Glomerular visceral epithelial cell (primary cell): Measurements from ENCODE around the gene SSPN.
A peak's percentile ranks its signal among the peaks of the same experiment; 100 is the strongest.

Experiments
- DNase-seq: peaks from one replicate; pipeline ENCODE4 v3.0.0-alpha.2; 2016; ENCODE audit errors: extremely low spot score

SSPN gene, protein sequence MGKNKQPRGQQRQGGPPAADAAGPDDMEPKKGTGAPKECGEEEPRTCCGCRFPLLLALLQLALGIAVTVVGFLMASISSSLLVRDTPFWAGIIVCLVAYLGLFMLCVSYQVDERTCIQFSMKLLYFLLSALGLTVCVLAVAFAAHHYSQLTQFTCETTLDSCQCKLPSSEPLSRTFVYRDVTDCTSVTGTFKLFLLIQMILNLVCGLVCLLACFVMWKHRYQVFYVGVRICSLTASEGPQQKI

DNA sequence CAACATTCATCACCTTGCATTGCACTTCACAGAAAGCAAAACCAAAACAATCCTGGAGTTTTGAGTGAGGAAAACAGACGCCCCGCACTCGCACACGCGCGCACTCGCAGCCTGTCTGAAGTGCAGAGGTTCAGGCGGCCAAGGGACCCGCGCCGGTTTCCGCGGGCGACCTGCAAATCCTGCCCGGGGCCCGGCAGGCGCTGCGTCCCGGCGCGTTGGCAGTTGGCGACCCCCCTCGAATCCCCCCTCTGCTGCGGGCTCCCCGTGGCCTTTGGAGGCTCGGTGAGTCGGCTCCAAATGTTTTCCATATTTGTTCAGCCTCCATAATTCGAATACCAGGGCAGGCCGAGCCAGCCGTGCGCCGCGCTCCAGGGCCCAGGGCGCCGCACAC is at the start of gene SSPN:
Gene SSPN, plus strand, starts transcription at position 324 of the 391 bp plus-strand sequence. CDS start 100 bp downstream, outside the sequence.
- peak; percentile 11 for DNase-seq

DNA sequence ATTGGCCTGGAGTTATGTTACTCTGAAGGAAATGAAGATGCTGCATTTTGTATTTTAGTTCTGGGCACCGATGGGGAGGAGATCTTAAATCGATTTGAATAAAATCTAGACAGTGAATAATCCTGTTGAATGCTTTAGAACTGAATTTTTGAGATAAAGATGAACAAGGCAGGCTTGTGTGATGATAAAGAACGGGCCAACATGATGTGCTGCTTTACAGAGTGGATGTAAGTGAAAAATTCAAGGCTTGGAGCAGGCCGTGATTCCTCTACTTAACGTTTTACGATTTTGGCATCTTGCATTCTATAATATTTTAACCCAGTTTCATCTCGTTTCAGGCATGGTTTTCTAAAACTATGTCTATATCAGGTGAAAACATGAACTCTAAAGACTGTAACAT is 47.1 kb upstream of the SSPN start:
- no peak for DNase-seq

DNA sequence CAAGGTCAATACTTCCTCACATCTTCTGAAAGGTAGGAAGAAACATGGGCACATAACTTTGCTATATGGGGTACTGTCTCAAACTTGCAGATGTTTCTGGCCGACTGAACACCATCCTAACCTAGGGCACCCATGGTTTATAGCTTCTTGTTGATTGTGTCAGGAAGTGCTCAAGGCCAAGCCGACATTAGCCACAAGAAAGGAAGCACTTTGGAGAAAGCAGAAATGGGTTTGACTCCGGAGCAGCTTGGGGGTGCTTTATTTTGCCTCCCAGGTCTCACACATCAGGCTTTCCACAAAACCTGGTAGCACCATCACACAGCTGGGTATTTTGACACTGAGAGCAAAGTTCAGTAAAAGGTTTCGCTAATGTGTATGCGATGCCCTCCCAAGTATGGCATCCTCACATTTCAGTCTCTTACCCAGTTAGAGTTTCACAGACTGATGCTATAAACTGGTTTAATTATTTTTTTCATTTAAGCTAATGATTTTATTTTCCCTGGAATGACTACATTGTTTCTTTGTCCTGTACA is 45.3 kb upstream of the SSPN start:
- DNase-seq: no peak

DNA sequence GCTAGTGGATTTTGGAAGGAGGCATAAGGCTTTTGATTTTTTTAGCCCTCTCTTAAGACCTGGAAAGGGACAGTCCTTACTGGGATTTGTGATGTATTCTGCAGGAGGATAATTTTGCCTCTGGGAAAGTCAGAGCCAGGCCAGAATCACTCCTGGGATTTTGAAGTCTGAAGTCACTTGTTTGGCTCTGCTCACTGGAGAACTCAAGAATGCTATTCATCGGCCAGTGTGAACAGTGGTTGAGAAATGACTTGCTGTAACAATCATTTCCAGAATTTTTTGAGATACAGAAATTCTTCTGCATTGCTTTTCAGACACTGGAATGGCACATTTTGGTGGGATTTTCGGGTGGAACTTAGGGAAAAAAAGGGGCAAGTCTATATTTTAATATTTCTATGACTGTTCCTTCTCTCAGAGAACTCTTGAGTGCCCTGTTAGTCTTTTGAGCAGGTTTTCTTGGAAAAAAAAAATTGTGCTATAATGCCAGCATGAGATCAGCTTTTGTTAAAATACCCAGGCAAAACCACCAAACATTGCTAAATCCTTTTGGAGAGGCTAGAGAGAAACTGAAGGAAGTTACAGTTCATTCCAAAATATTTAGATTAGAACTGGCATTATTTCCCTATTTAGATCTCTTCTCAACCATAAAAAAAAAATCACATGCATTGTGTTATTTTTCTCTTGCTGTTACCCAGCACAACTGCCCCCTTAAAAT is 44.5 kb upstream of the SSPN start:
- peak; percentile 40 for DNase-seq

DNA sequence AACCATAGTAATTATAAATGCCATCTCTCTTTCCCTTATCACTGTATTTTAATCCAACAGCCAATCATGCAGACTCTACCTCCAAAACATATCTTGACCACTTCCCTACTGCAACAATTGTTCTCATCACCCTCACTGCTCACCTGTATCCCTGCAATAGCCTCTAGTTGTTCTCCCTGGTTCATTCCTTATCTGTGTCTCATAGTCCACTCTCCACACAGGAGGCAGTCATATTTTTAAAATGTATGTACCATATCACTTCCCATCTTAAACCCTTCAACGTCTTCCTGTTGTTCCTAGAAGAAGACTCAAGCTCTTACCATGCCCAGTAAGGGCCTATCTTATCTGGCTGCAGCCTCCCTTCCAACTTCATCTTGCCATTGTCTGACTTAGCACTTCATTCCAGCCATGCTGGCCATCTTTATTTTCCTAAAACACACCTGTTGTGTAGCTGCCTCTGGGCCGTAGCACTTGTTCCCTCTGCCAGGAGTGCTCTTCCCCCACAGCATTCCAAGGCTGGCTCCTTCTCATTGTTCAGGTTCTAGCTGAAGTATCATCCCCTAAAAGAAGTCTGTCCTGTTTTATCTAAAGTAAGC is 42.8 kb upstream of the SSPN start:
- DNase-seq: no peak

DNA sequence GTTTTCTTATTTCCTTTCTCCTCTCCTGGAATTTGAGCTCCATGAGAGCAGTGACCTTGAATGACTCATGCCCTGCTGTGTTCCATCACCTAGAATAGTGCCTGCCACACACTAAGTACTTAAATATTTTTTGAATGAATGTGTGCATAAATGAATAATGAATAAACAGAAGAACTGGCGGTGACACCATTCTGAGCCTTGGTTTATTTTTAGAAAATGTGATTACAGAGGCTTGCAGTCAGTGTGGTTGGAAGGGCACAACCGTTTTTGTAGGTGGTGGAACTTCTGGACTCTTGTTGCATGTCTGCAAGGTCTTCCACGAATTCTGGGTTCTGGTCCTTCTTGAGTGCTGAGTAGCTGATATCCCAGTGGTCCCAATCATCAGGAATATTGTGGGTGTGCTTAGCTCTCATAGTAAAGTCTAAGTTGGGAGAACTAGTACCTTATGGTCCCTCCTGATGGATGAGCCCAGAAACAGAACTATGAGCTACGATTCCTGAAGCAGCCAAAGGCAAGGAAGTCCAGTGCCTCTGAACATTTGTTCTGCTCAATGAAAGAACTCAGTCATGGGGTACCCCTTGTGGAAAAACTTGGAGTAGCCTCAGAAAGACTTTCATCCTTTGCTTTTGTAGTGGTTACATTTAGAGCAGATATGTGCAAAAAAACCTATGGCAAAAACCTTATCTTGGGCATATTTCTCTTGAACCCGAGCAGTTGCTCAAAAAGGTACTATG is 41.8 kb upstream of the SSPN start:
- peak; percentile 89 for DNase-seq

DNA sequence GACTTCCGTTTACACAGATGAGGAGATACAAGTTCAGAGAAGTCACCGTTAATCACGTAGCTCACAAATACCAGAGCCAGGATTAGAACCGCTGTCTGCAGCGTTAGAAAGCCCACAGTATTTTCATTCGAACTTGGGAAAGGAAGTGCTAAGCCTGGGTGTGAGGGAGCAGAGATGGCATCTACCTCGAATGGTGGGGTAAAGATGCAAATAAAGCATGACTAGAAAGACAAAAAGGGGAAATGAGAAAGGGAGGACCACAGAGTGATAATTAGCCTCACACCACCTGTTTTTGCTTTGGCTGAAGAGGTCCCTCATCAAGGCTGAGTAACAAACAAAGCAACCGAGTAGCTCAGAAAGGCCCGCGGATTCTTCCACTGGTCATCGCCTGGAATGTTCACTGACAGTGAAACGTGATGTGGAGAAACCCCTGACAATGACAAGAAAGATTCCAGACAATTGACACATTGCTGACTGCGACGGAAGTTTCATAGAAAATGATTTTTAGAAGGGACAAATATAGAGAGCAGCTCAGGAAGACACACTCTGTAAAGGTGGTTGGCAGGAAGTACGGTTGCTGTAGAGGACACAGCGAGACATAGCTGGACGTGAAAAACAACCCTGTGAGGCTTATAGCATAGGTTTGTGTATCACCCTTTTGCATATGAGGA is 39.0 kb upstream of the SSPN start:
- DNase-seq: peak; percentile 37

DNA sequence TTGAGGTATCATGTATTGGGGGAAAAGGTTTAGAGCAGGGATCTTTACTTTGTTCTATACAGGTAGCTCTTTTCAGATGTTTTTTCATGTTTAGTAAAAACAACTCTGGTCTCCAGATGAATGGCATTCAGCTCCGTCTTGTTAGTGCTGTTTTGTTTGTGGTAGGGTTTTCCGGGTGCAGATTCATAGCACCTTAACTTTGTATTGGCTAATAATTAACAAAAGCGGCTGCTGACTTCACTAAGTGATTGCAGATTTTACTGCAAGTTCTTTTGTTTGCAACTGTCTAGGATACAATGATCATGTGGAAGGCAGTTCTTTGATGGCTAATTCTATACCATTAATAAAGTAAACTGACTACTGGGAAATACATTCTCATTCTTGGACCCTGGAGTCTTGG is 38.4 kb upstream of the SSPN start:
- peak; percentile 25 for DNase-seq

DNA sequence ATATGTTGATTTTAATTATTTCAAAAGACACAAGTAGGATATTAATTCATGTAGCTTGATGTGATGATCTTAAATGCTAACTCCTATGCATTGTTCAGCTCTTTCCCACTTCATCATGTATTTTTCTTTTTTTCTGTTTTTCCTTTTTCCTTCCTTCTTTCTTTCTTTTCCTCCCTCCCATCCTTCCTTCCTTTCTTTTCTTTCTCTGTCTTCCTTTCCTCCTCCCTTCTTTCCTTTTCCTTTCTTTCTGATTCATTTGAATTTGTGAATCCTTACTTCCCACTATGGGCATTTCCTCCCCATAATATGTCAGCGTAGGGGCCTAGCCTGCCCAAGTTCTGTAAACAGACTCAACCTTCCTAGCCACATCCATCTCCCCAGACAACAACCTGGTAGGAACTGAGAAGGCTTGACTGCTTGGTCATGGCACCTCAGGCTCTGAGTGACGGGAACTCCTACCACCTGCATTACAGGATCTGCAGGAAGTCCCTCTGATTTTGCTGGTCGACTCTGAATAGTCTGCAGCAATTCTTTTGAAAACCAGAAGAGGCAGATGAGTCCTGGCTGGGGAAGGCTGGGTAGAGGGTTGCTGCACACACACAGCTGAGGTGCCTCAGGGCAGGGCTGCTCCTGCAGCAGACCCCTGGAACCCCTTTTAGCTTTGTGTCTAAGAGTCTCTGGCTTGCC is 37.2 kb upstream of the SSPN start:
- no peak for DNase-seq

DNA sequence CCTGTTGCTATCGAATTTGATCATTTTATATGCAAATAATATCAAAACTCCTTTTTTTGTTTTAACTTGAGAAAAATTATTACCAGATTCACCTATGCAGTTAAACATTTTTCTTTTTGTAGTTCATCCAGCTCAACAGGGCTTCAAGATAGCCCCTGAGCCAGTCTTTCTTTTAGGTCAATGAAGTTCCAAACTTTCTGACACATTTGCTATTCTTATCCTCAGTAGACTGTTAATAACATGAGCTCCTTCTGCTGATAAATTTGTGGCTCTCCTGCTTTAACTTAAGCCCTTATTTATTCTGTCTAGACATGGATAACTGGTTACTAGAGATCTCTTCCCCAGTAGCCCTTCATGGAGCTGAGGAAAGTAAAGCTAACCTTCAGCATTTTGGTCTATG is 33.2 kb upstream of the SSPN start:
- no peak for DNase-seq

DNA sequence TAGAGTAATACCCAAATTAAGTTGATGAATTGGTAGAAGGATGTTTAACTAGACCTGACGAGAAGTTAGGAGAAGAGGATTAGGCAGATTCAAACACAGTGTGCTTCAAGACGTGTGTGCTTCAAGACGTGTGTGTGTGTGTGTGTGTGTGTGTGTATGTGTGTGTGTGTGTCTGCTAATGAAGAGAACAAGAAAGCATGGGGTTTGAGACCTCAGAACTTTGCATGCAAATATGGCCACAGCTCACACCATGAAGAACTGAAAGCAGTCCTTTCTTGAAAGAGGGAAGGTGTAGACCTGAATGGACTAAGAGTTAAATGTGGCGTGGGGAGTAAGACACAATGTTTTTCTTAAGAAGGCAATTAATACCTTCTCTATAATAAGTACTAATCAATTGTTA is 32.5 kb upstream of the SSPN start:
- no peak for DNase-seq

DNA sequence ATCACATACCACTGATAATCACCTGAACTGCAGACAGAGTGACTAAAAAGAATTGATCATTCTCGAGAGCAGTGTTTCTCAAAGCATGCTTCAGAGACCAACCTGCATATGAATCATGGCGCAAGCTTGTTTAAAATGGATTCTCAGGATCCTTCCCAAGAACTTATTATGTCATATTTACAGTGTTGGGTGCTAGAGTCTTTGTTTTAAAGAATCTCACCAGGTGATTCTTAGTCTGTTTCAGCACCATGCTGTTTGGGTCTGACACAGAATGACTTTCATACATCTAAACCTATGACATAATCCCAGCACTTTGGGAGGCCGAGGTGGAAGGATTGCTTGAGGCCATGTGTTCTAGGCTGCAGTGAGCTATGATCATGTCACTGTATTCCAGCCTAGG is 31.3 kb upstream of the SSPN start:
- no peak for DNase-seq

DNA sequence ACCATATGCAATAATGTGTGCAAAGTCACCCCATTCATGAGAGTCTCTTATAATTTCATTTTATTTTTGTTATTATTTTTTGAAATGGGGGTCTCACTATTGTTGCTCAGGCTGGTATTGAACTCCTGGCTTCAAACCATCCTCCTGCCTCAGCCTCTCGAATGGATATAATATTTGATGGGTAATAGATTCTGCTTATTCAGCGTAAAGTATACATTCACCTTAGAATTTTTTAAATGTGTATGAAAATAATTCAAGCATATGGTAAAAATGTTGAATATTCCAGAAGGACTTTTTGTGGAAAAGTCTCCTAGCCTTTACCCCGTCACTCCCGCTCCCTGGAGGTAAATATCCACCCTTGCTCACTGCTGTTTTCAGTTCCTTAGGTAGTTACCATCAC is 23.4 kb upstream of the SSPN start:
- no peak for DNase-seq

DNA sequence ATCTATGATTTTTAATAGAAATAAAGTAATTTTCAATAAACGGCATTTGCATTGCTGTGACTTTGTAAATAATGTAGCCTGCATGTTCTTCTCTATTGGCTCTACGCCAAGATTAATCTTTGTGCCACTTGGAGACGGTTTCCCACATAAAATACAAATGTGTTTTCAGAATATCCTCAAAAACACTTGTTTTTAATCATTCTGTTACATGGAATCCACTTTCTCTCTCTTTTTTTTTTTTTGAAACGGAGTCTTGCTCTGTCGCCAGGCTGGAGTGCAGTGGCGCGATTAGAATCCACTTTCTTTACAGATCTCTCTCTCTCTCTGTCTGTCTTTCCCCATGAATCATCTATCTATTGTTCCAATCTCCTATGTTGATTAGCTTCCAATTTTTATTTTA is 22.8 kb upstream of the SSPN start:
- DNase-seq: no peak

DNA sequence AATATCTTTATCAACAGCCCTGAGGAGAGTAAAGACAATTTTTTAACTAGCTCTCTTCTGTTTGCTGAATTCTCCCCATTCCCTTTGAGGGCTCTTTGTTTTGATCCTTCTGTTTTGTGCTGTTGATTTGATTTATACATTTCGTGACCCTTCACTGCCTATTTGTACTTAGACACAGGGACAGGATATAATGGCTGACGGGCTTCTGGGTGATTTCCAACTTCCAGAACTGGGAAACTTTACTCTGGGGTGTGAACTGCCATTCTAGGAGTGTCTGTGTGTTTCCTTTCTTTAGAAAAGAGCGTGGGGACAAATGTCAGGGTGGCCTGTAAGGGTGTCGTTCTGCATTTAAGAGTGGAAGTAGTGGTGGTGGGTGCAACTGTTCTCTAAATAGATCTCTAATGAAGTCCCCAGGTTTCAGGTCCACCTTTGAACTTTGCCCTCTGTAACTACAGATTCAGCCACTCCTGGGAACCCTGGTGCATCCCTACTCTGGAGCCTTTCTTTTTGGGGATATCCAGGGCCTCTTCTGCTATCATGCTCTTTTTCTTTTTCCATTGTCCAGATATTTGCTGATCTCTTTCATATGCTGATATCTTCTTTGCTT is 22.3 kb upstream of the SSPN start:
- DNase-seq: no peak

DNA sequence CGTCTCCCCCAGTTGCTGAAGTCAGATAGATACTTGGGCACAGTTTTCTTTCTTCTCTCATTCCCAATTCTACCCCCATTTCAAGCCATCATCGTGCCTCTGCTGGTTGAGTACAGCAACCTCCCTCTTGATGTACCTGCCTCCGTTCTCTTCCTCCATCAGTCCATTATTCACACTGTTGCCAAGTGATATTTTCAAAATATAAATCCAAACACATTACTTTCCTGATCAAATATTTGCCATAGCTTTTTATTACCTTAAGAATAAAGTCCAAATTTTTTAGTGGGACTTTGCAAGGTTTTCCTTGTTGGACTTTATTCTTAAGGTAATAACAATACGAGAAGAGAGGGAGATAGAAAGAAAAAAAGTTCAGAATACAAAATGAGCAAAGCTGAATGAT is 18.6 kb upstream of the SSPN start:
- no peak for DNase-seq

DNA sequence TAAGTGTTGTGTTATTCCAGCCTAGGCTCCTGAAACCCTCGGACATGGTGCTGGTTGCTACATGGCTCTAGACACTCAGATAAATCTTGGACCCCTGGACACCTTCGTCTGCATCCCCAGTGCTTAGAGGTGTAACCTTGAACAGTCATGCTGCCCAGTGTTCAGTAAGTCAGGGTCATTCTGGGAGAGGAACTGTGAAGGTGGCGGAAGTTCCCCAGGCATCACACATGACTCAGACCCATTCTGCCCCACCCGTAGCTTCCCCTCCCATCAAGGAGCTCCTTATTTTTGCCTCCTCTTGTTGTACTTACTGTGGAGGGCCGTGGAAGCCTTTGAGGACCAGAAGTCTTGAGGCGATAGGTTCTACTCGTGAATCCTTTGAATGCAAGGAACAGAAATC is 18.1 kb upstream of the SSPN start:
- DNase-seq: no peak

DNA sequence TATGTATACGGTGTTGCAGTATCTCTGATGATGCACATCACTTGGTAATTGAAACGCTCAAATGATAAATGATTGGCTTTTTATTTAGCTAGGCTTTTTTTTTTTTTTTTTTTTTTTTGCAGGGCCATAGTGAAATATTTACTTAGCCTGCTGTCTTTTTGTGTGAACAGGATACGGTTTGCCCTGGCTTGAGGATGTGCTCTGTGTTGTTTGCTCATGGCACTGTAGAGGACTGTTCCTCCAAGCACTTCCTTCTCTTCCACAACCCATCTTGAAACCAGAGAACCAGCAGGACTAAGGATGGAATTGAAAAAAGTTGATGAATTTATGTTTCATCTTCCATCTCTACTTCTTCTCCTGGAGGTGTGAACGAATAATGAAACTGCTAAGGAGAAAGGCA is 15.5 kb upstream of the SSPN start:
- no peak for DNase-seq

DNA sequence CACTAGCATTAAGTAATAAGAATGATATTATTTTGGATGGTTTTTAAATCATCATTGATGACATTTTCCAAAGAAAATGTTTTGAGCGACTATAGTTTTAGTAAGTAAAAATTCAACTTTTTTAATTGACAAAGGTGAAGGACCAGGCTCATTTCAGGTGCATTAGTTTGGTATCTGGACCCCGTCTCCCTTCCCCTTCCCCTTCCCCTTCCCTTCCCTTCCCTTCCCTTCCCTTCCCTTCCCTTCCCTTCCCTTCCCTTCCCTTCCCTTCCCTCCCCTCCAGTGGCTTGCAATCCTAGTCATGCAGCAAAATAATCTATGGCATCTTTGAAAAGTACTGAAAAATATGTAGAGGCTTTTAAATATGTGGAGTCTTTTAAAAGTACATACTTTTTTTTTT is 13.0 kb upstream of the SSPN start:
- DNase-seq: no peak

DNA sequence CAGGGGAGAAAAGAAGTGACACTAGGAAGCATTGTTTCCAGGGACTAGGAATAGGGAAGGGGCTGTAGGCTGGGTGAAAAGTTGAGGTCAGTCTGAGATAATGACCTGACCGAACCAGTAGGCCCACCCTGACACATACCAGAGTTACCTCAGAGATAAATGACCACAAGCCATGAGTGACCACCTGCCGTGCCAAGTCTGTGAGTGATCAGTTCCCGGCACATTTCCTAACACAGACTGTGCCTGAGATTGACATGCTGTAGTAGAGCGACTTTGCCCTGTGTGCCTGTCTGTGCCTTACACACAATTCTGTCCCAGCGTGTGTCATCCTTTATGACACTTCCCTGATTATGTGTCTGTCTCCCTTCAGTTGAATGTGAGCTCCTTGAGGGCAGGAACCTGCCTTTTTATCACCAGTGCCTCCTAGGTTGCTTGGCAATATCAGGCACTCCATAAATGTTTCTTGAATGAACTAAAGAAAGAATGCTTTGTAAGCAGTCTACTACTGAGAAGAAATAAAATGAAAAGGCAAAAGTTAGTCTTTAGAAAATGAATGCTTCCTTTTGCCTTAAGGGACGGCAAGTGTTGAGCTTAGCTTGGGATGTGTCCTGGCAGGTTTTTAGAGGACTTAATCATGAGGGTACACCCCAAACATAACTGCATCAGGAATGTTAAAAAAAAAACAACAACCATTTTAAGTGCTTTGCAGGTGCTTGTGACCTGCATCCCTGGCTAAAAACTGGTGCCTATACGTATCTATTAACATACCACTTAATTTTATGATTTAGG is 9.6 kb upstream of the SSPN start:
- no peak for DNase-seq
